ENCODE data around the gene MYOCOS. TPM values are rescaled to one million over a fixed set of nuclear protein-coding genes. Genes with fewer than 3 reads are reported as not detected.
"Not testable (repeated sequence)": the region's sequence is repeated elsewhere in the genome, so short reads cannot be mapped to it uniquely, and the experiment has no call there.

MYOCOS gene
- total RNA-seq, 1 experiment from 2014 or later = not detected

DNA sequence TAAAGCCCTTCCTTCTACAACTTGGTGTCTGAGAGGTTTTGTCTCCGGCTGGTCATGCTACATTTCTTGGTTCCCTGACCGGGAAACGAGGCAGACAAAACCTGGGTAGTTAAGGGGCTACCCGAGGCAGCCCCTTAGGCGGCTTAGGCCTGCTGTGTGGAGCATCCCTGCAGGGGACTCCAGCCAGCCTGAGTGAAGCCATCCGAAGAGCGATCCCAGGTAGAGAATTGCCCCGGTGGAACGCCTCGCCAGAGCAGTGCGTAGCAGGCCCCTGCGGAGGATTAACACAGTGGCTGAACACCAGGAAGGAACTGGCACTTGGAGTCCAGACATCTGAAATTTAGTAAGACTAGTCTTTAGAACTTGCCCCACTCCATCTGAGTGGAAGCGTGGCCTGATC, 21.2 kb upstream of the MYOCOS start:
- Histone ChIP-seq H2AFZ (ENCODE audit: low read depth, low read length, poor library complexity, severe bottlenecking) (no peak overlapping the region), H3K4me3 (replicated peaks in 1 of 2; ENCODE audit: low read depth in 1 of 2, low read length in 2 of 2) (no peak overlapping the region), H3K27ac (ENCODE audit: low read depth, low read length) (no peak overlapping the region), H3K4me2 (ENCODE audit: low read length) (no peak overlapping the region), H4K20me1 (ENCODE audit: insufficient read depth) (no peaks in the 10 kb centered on the region), H3K36me3 (ENCODE audit: control insufficient read depth in 1 of 2, insufficient read depth in 2 of 2, low read length in 2 of 2) (no peaks in the 10 kb centered on the region), H3K9me2 (ENCODE audit: insufficient read depth) (no peaks in the 10 kb centered on the region), H3K27me3 (ENCODE audit: insufficient read depth, low read length) (no peaks in the 10 kb centered on the region), H3K4me1 (ENCODE audit: control insufficient read depth in 1 of 2, insufficient read depth in 2 of 2, low read length in 2 of 2) (no peaks in the 10 kb centered on the region), H3K9me3 (ENCODE audit: control insufficient read depth in 1 of 2, insufficient read depth in 1 of 2, low read depth in 1 of 2, low read length in 2 of 2) (no peaks in the 10 kb centered on the region), H3K79me2 (ENCODE audit: insufficient read depth, low read length) (no peaks in the 10 kb centered on the region), H3K9ac (ENCODE audit: low read length) (no peak overlapping the region)
- intact Hi-C loops (cut with micrococcal nuclease) = no loop called here
- no peak for TF ChIP-seq EZH2 (IDR thresholded peaks at IDR 0.05)
- no peak for TF ChIP-seq YY1 (IDR thresholded peaks at IDR 0.05; ENCODE audit: extremely low read depth, insufficient replicate concordance, low read depth, low read length)
- no peak for TF ChIP-seq RAD21 (IDR thresholded peaks at IDR 0.05; ENCODE audit: low read depth)
- TF ChIP-seq ELF1 (IDR thresholded peaks at IDR 0.05; ENCODE audit: borderline replicate concordance, low read depth) = no peak
- ChIA-PET CTCF (no interaction called here), POLR2A (no interaction called here), RAD21 (ENCODE audit: low non-redundant PET in 1 of 2, low total read pairs in 2 of 2, uncharacterized antibody in 2 of 2, unreplicated experiment in 2 of 2) (no interaction called here)
- BruUV-seq (replicated peaks) = no TSS peak
- DNase-seq (ENCODE audit: low read depth, low spot score) (no peak), ATAC-seq (no peak)

DNA sequence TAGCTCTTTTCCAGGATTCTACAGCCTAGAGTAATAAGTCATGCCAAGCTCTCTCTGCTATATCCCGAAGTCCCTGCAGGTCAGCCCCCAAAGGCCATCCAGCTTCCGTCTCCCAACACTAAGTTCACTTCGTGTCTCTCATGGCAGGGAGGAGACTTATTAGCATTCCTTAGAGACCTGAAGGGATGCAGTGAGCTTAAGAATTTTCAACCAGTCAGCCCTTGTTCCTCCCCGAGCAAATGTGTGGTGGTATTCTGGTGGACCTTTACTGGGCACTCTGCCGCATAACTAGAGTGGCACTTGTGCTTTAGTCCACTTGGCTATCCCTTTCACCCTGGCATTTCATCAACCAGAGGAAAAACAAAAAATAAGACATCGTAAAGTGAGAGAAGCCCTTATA, 19.0 kb upstream of the MYOCOS start:
- H3K79me2 ChIP-seq (ENCODE audit: insufficient read depth, low read length); H3K36me3 ChIP-seq (ENCODE audit: control insufficient read depth in 1 of 2, insufficient read depth in 2 of 2, low read length in 2 of 2); intact Hi-C loops (cut with micrococcal nuclease); H3K9ac ChIP-seq (ENCODE audit: low read length); H3K4me2 ChIP-seq (ENCODE audit: low read length); H3K4me1 ChIP-seq (ENCODE audit: control insufficient read depth in 1 of 2, insufficient read depth in 2 of 2, low read length in 2 of 2); POLR2A ChIA-PET; RAD21 ChIA-PET (ENCODE audit: low non-redundant PET in 1 of 2, low total read pairs in 2 of 2, uncharacterized antibody in 2 of 2, unreplicated experiment in 2 of 2); H2AFZ ChIP-seq (ENCODE audit: low read depth, low read length, poor library complexity, severe bottlenecking); BruUV-seq (replicated peaks); H3K4me3 ChIP-seq (replicated peaks in 1 of 2; ENCODE audit: low read depth in 1 of 2, low read length in 2 of 2); H3K27me3 ChIP-seq (ENCODE audit: insufficient read depth, low read length); H3K9me2 ChIP-seq (ENCODE audit: insufficient read depth); CTCF ChIA-PET; H3K27ac ChIP-seq (ENCODE audit: low read depth, low read length); ATAC-seq; DNase-seq (ENCODE audit: low read depth, low spot score); H4K20me1 ChIP-seq (ENCODE audit: insufficient read depth); H3K9me3 ChIP-seq (ENCODE audit: control insufficient read depth in 1 of 2, insufficient read depth in 1 of 2, low read depth in 1 of 2, low read length in 2 of 2): not testable (repeated sequence)
